ENCODE measurements around the gene SPEN. TPM values are rescaled to one million over a fixed set of nuclear protein-coding genes. Genes with fewer than 3 reads are reported as not detected.

The SPEN gene
- total and polyA plus RNA-seq, 9 of the 15 experiments (the other 6 are each of a cell fraction or from before 2014, with no cell fraction given) = 5.7 to 87.5 (median 27.2) TPM

- TF ChIP-seq TRIM25 (IDR thresholded peaks at IDR 0.05; ENCODE audit: borderline replicate concordance) = no peak
- no peak for TF ChIP-seq POU5F1 (IDR thresholded peaks at IDR 0.05; ENCODE audit: borderline replicate concordance, low read depth, low read length, partially characterized antibody)
- no peak for TF ChIP-seq TEAD1 (CRISPR knock-in tag; IDR thresholded peaks at IDR 0.05)
- TF ChIP-seq TRIM28 (IDR thresholded peaks at IDR 0.05) = no peak
- no peak for TF ChIP-seq ZNF644 (tag; IDR thresholded peaks at IDR 0.05; ENCODE audit: low read depth)
- no peak for TF ChIP-seq U2AF1 (optimal IDR thresholded peaks at IDR 0.05; ENCODE audit: low read depth, low read length)
- TF ChIP-seq CAMTA2 (CRISPR knock-in tag; conservative IDR thresholded peaks at IDR 0.05) = no peak
- TF ChIP-seq ZNF347 (CRISPR knock-in tag; IDR thresholded peaks at IDR 0.05; ENCODE audit: low read depth) = no peak
- no peak; the same call in 1 of the 2 replicates for TF ChIP-seq TEAD4 (IDR thresholded peaks at IDR 0.05; ENCODE audit: low read length)
- no peak for TF ChIP-seq TEAD4 (CRISPR knock-in tag; IDR thresholded peaks at IDR 0.05; ENCODE audit: borderline replicate concordance)
- TF ChIP-seq ZNF79 (CRISPR knock-in tag; IDR thresholded peaks at IDR 0.05; ENCODE audit: low read depth) = no peak
- TF ChIP-seq ATF1 (CRISPR knock-in tag; IDR thresholded peaks at IDR 0.05) = no peak
- TF ChIP-seq ATF1 (tag; IDR thresholded peaks at IDR 0.05) = no peak; the same call in 1 of the 2 replicates
- TF ChIP-seq BCOR (IDR thresholded peaks at IDR 0.05) = no peak
- 0 out of 2 replicates have a peak, but pooled peaks have one; percentile 25 for TF ChIP-seq ETV5 (CRISPR knock-in tag; IDR thresholded peaks at IDR 0.05; ENCODE audit: low read depth)
- TF ChIP-seq NR0B1 (IDR thresholded peaks at IDR 0.05; ENCODE audit: partially characterized antibody) = no peak
- TF ChIP-seq MYBL2 (IDR thresholded peaks at IDR 0.05; ENCODE audit: low read depth) = no peak
- TF ChIP-seq MYBL2 (CRISPR knock-in tag; IDR thresholded peaks at IDR 0.05; ENCODE audit: borderline replicate concordance) = no peak
- TF ChIP-seq CTCFL (IDR thresholded peaks at IDR 0.05; ENCODE audit: borderline replicate concordance, insufficient read depth, low read depth, low read length, poor library complexity, severe bottlenecking) = no peak
- no peak for TF ChIP-seq PHB (CRISPR knock-in tag; IDR thresholded peaks at IDR 0.05)
- no peak for TF ChIP-seq CBX2 (IDR thresholded peaks at IDR 0.05; ENCODE audit: insufficient read depth, low read length, poor library complexity, severe bottlenecking)
- TF ChIP-seq MLX (CRISPR knock-in tag; conservative IDR thresholded peaks at IDR 0.05) = no peak; a peak in 1 of 4 replicates
- no peak for TF ChIP-seq SRSF3 (IDR thresholded peaks at IDR 0.05; ENCODE audit: insufficient read depth, low read length)
Observed at GRCh38 chr1:15848929-15849774, 1.6 kb downstream of the SPEN start (continued).

Data from K562 (cell line).